ENCODE results near the gene CEP152.

The CEP152 gene

DNA sequence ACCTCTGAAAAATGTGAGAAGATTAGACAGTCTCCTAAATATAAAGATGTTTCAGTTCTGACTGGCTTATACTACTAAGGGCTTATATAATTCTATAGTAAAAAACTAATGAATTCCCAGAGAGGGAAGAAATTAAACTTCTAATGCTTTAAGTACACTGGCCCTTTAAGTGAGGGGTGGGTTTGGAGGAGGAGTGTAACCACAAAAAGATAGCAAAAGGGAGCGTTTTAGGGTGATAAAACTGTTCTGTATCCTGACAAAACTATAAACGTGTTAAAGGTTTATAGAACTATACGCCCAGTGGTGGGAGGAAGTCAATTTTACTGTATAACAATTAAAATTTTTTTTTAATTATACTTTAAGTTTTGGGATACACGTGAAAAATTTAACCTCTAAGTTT is 45.8 kb downstream of the CEP152 start:
- no peak for DNase-seq (ENCODE audit: low read depth)

DNA sequence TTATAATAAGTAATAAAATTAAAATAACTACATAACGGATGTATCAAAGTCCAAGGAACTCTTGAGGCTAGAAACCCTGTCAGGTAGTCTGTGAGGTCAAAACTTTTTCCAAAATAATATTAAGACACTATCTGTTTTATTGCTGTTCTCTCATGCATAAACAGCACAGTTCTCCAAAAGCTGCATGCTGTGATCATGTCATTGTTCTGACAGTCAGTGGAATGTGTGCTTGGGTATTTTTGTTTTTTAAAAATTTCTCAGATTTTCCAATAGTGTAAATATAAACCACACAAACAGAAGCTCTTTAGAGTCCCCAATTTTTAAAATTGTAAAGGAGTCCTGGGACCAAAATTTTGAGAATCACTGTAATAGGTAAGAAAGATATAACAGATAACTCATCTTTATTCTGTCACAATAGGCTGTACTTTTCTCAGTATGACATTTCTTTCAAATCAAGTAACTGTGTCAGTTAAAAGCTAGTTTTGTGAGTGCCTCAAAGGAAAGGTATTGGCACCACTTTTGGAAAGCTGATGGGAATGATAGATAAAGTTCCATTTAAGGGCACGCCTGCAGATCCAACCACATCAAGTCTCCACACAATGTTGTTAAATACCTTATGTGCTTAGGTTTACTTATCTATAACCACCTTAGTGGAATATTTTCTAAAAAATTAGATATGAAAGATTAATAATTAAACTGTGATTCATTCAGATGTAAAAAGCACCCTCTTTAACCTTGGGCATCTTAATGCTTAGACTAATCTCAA is 49.3 kb downstream of the CEP152 start:
- no peak for DNase-seq (ENCODE audit: low read depth)

DNA sequence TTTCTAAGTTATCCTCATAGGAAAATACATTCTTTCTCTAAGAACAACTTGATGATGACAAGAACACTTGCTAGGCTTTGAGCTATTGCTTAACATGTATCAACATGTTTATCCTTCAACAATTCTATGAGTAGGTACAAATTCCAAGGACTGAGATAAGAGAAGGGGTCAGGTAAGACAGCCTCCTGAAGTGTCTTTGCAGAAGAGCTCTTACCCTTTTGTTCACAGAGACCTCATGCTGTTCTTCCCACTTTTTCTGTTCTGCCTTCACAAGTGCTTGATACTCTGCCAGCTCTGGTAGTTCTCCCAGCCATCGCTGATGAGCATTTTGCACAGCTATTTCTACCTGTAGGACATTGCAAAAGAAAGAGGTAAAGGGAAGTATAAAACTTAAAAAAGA is 50.9 kb downstream of the CEP152 start:
- peak; percentile 44 for DNase-seq (ENCODE audit: low read depth)

DNA sequence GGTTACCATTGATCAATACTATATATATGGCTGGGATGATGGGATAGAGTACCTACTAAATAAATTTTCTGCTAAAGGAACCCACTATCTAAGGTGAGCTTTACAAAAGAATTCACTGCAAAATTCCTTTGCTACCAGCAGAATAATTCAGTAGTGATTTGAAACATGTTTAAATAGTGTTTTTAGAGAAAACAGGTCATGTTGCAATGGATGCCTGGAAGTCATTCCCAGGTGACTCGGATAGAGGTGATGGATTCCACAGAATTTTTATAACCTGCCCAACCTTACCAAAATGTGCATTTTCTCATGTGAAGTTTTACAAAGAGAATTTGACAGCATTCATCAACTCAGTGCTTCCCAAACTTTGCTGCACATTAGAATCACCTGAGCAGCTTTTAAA is 53.2 kb downstream of the CEP152 start:
- DNase-seq (ENCODE audit: low read depth) = no peak

DNA sequence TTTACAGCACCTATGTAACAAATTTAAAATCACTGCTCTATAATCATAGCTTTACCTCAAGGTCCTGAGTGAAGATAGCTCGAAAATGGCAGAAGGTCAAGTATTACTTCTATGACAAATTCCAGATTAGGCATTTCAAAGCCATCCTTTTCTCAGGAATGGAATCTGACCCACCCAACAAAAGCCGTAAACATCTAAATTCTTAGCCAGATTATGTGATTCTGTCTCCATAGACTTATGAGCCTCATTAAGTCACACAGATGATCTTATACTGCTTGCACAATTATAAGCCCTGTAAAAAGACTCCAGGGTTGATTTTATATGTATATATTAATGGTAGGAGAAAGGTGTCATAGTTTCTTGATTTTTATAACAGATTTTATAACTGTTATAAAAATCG is 56.9 kb downstream of the CEP152 start:
- peak; percentile 29 for DNase-seq (ENCODE audit: low read depth)

DNA sequence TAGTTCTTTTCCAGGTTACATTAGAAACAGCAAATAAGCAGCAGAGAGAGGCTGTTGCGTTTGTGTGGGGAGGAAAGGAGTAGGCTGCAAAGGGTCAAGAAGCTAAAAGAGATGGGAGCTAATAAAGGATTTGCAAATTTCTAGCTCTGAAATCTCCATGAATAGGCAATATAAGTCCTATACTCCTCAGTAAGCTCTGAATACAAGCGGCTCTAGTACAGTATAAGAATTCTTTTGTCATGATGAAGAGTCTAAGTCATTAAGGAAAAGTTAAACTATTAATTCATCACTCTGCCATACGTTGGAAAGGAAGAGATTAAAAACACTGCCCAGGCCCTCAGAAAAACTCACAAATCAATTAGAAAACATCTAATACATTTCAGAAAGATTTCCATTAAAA is 59.3 kb downstream of the CEP152 start:
- DNase-seq (ENCODE audit: low read depth) = no peak

DNA sequence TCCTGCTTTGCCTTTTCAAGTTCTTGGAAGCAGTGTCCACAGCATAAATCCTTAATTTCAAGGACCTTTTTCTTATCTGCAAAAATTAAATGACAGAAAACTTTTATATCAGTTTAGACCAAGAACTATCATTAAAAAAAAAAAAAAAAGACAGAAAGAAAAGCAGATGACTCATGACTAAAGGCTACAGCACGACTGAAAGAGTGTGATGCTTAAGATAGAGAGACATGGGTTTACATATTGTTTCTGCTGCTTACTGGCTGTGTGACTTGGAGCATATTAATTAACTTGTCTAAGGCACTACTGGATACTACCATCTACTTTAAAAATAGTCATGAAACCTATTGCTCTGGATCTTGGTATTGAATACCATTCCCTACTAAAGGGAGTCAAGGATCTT is 62.3 kb downstream of the CEP152 start:
- peak; percentile 45 for DNase-seq (ENCODE audit: low read depth)

DNA sequence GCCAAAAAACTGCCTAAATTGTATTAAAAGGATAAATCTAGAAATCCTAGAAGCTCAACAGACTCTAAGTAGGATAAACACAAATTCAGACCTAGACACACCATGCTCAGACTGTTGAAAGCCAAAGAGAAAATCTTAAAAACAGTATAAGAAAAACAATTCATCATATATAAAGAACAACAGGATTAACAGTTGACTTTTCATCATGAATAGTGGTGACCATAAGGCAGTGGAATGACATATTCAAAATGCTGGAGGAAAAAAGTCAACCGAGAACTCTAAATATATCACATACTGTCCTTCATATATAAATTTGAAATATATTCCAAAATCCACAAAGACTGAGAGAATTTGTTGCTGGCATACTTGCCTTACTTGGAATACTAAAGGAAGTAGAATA is 77.3 kb downstream of the CEP152 start:
- DNase-seq (ENCODE audit: low read depth) = no peak

DNA sequence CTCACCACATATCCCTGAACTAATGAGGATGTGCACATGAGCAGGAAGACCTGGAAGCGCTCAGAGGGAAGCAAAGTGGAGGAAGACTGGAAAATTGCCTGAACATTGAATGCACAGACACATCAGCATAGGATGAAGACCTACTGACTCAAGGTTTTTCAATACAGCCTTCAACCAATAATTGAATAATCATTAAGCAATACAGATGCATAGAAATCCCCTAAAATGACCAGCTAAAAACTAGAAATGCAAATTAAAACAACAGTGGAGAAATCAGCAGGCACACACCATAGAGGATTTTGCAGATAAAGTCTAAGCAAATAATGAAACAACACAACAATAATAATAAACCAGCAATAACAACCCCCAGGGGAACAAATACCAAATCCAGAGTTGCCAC is 80.4 kb downstream of the CEP152 start:
- no peak for DNase-seq (ENCODE audit: low read depth)

DNA sequence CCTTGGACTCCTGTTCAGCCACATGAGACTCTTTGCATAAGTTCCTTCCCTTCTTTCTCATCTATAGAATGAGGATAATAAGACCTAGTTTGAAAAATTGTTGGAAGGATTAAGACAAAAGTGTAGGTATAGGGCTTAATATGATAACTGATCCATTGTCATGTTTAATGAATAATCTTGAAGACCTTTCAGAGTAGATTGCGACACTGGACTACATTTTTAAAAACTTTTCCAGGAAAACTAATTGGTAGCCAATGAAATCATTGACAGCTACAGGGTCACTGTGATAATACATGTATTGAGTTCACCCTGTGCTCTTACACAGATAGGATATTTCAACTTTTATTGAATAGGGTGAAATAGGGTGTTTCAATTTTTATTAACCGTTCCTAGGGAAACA is 86.9 kb downstream of the CEP152 start:
- DNase-seq (ENCODE audit: low read depth) = no peak

DNA sequence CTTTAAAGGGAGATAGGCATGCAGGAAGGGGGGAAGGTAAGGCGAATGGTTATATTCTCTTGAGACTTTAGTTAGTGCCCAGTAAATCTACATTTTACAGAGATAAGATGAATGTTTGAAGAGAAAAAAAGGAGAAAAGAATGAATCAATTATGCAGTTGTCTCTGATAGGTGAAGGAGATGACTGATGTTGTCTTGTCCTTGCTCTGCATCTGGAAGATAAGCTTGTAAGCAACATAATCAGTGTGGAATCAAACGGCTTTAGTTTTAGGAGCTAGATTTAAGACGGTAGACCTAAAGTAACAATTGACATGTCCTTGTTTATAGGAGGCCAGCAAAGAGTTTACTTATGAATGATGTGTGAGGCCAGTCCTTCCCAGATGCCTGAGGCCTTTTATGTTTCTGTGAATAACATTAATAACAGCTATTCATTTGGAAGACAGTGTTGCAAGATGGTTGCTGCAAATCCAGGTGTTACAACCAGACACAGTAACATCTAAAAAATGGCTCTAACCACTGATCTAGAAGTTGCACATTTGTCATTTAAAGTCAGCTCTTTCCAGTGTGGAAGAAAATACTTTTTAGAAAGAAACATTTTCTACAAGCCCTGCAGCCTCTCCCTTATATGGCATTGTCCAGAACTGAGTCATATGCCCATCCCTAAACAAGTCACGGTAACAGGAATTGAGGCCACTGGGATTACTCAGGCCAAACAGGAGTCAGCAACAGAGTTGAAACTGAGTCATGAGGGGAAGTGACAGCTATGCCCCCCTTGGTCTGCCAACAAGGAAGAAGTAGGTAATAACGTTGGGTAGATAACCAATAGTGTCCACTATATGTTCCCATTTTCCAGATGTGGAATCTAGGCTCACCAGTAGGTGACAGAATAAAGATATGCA is 87.9 kb downstream of the CEP152 start:
- DNase-seq (ENCODE audit: low read depth) = peak; percentile 83

DNA sequence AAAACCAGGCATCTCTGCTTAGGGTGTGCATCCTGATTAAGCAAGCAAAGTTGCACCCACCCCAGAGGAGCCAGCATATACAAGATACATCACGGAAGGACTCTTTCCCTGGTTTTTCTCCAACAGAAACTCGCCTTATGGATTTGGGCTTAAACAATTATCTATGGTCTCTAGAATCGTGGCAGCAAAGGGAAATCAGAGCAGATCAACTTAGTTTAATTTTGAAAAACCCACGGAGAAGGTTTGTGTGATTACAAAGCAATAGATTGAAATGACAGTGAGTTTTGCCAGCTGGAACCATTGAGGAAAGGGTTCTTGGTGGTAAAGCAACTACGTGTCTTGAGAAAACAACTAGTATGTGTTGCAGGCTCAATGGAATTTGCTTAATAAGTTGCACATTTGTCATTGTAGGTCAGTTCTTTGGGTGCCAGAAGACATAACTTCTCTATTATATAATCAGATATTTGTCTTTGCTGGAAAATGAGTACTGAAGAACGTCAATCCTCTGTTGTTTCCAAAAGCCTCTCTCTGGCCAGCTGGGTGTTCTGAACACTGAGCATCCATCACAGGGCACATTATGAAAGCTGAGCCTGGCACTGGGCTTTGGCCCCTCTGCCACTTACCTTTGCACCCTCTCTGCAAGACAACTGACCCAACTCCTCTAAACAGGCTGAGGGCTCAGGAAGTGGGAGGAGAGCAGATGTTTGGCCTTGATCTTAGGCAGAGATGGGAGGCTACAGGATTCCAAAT is 89.6 kb downstream of the CEP152 start:
- DNase-seq (ENCODE audit: low read depth) = no peak

DNA sequence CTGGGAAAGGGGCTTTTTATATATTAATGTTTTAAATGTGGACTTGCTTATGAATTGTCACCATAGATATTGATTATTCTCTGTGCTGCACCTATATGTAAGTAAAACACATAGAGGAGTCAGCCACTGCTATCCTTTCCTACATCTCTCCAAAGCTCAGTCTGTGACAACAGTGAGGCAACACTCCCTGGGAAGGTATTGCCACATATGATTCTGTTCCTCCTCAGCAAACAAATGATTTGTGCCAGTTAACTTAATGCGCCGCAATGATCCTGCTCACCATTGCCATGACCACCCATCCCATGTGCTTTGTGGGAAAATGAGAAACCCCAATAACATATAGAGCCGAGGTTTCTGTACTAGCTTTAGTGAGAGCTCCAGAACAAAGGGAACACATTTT is 90.2 kb downstream of the CEP152 start:
- DNase-seq (ENCODE audit: low read depth) = peak; percentile 54

DNA sequence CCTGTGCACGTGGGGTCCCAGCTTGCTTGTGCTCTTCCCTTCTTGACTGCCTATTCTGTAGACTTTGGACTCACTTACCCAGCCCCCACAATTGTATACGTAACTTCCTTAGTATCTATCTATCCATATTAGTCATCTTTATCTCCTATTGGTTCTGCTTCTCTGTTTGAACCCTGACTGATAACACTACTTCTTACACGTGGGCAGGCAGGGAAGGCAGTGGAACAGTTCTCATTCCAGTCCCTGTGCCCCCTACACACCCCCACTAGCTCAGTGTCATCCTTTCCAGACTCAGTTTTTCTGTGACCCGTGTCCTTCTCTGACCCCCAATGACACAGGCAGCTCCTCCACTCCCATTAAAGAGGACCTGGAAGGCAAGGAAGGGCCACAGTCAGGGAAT is 91.2 kb downstream of the CEP152 start:
- DNase-seq (ENCODE audit: low read depth) = peak; percentile 36

DNA sequence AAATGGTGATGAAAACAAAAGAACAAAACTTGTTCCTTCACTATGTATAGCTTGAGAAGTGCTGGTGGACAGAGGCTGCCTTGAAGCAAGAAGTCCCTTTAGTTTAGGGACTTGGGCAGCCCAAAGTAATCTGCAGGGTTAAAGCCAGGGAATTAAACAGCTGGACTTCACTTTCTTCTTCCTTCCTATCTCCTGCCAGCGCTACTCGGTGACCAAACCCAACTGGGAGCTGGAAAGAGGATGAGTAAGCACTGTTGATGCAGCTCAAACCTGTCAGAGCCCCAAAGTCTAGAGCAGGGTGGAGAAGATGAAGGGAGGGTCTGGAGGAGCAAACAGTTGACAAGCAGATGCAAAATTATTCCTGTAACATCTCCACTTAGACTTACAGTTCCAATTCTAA is 92.2 kb downstream of the CEP152 start:
- DNase-seq (ENCODE audit: low read depth) = peak; percentile 32

DNA sequence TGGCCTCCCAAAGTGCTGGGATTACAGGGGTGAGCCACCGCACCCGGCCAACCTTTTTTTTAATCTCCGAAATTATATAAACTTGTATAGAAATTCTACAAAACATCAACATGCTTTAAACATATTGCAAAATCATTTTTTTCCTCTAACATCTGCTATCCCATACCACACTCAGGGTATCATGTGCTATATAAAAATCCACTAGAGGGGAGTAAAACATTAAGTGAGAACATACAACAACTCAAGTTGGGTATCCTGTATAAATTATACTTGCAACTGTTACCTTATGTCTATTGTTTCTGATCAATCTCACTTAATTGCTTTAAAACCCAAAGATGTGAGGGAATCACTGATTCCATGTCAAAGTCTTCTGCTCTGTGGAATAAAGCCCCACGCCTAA is 93.4 kb downstream of the CEP152 start:
- peak; percentile 30 for DNase-seq (ENCODE audit: low read depth)

DNA sequence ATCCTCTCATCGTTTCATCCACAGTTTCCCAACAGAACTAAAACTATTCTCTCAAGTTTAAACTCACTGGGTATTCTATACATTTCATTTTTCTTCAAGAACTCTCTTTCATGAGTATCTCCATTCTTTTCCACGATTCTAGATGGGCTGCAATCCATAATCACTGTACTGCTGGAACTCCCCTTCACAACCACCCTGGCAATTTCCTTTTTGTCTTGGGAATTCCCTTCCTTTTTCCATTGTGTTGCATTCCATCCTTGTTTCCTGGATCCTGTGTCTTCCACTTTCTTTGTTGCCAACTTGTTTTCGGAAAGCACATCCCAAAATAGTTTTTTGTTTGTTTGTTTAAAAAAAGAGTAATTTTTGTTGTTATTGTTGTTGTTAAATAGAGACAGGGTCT is 98.3 kb downstream of the CEP152 start:
- no peak for DNase-seq (ENCODE audit: low read depth)

DNA sequence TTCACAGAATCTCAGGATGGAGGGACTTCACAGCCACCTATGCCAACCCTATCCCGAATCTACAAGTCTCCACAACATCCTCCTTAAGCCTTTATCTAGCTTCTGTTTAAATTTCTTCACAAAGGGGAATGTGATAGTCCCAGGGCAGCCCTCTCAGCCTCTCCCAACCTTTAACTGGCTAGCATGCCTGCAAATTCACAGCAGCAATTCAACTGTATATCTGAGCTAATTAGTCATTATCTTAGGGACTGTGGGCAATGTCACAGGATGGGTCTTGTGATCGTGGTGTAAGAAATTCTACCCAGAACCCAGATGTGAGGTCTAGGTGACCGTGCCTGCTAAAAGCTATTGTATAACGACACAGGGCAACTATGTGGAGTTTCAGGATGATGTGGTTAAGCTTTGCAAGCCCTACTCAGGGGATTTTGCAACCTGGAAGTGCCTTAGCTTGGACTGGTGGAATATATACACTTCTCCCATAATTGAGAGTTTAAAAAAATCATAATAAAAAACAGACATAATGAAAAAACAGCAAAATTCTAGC is 99.8 kb downstream of the CEP152 start:
- DNase-seq (ENCODE audit: low read depth) = peak; percentile 58

DNA sequence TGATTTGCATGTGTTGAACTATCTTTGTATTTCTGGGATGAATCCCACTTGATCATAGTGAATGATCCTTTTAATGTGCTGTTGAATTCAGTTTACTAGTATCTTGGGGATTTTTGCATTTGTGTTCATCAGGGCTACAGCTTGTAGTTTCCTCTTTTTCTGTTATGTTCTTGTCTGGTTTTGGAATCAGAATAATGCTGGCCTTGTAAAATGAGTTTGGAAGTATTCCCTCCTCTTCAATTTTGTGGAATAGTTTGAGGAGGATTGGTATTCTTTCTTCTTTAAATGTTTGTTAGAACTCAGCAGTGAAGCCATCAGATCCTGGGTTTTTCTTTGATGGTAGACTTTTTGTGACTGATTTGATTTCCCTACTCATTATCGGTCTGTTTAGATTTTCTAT is 102.2 kb downstream of the CEP152 start:
- DNase-seq (ENCODE audit: low read depth) = no peak

DNA sequence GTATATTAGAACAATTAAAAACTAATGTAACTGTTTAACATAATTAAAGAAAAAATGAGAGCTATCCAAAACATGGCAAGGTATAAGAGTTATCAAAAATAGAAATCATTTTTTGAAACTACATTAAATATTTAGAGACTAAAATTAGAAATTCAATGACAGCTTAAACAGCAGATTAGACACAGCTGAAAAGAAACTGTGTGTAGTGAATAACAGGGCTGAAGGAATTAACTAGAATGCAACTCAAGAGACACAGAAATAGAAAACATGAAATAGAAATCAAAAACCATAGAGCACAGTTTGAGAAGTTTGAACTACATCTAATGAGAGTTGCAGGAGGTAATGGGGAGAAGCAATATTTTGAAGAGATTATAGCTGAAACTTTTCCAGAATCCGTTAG is 105.5 kb downstream of the CEP152 start:
- no peak for DNase-seq (ENCODE audit: low read depth)

DNA sequence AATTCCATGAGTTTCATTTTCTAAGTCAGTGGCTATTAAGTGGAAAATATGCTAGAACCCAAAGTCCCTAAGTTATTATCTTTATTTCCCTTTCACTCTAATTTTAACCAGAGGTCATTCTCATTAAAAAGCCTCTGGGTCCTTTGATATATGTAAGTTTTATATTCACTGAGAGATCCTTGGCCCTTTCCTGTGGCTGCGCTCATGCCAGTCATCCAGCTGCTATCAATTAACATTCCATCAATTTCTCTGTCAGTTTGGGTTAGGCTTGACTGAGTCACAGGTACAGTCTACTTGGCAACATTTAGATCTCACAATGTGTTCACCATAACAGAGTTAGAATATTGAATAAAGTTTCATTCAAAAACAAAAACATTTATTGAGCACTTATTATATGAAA is 107.3 kb downstream of the CEP152 start:
- peak; percentile 40 for DNase-seq (ENCODE audit: low read depth)

DNA sequence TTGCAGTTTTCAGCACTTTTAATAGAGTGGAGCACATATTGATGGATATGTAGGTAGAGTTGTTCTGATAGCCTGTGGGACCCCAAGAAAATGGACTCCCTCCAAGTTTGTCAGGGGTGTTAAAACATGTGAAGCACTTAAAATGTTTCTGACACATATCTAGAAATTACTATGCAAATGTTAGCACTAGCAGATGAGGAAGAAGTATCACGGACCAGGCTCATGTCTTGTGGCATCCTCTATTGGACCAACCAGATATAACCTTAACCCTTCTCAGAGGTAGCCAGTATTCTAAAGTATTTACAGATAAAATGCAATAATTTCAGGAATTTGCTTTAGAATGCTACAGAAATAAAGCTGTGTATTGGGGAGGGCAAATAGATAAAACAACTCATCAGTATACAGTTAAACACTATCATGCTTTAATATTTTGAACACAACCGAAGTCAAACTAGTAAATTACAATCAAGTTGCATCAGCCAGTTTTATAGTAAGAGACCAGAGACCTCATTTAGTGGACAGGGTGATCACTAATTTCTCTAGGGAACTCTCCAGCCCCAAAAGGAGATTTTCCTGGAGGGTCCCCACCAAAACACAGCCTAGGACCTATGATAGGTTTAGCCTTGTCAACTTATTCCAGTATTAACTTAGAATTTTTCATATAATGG is 108.2 kb downstream of the CEP152 start:
- no peak for DNase-seq (ENCODE audit: low read depth)

All from amniotic epithelial cell (primary cell).